Loucy (cell line): ENCODE measurements around the gene VPS26A.

ENCODE experiments used
- H2AFZ ChIP-seq: fragments of 200-600 bp; sonication (generic); 2 replicates; pipeline ENCODE4 v1.6.0; 2016; ENCODE audit warnings: antibody characterized with exemption, mild to moderate bottlenecking, low read length, moderate library complexity
- H3F3A ChIP-seq: fragments of 200-600 bp; 2 replicates; pipeline ENCODE4 v1.6.0; 2016; ENCODE audit warnings: antibody characterized with exemption, low read depth, mild to moderate bottlenecking
- H3K27me3 ChIP-seq: fragments of 200-600 bp; sonication (generic); 2 replicates; pipeline ENCODE4 v1.6.1; 2014; ENCODE audit warnings: low read length, mild to moderate bottlenecking; ENCODE audit not compliant: insufficient read depth, poor library complexity, severe bottlenecking
- H3K36me3 ChIP-seq: fragments of 200-600 bp; sonication (generic); 2 replicates; pipeline ENCODE4 v1.6.1; 2016; ENCODE audit warnings: low read length; ENCODE audit not compliant: insufficient read depth
- H3K4me1 ChIP-seq: fragments of 200-600 bp; sonication (generic); 2 replicates; pipeline ENCODE4 v1.5.1; 2014; ENCODE audit warnings: low read length, mild to moderate bottlenecking; ENCODE audit not compliant: insufficient read depth, poor library complexity, severe bottlenecking
- H3K4me2 ChIP-seq: fragments of 200-600 bp; sonication (generic); 2 replicates; pipeline ENCODE4 v1.6.0; 2014; ENCODE audit warnings: antibody characterized with exemption, low read length, low read depth, mild to moderate bottlenecking; ENCODE audit not compliant: poor library complexity, severe bottlenecking
- H3K4me3 ChIP-seq: fragments of 200-600 bp; sonication (generic); 2 replicates; pipeline ENCODE4 v1.5.1; 2014; ENCODE audit warnings: low read length, mild to moderate bottlenecking, mixed read lengths; ENCODE audit not compliant: poor library complexity, severe bottlenecking
- H3K79me2 ChIP-seq: fragments of 200-600 bp; sonication (generic); 2 replicates; pipeline ENCODE4 v1.6.1; 2014; ENCODE audit warnings: low read length; ENCODE audit not compliant: insufficient read depth
- H3K9ac ChIP-seq: fragments of 200-600 bp; sonication (generic); 2 replicates; pipeline ENCODE4 v1.6.0; 2014; ENCODE audit warnings: mild to moderate bottlenecking, low read depth, low read length, moderate library complexity; ENCODE audit not compliant: poor library complexity, severe bottlenecking
- H3K9me2 ChIP-seq: fragments of 200-600 bp; sonication (generic); replicated peaks from 2 replicates; pipeline ENCODE4 v1.6.1; 2016; ENCODE audit warnings: low read depth, low read length, mixed read lengths
- H3K9me3 ChIP-seq: fragments of 200-600 bp; sonication (generic); 2 replicates; pipeline ENCODE4 v1.6.1; 2014; ENCODE audit warnings: mild to moderate bottlenecking, antibody characterized with exemption, low read length, low read depth; ENCODE audit not compliant: insufficient read depth
- H4K20me1 ChIP-seq: fragments of 200-600 bp; sonication (generic); 2 replicates; pipeline ENCODE4 v1.6.0; 2014; ENCODE audit warnings: antibody characterized with exemption, low read length, mild to moderate bottlenecking; ENCODE audit not compliant: insufficient read depth, poor library complexity, severe bottlenecking
- EZH2phosphoT487 ChIP-seq: fragments of 200-600 bp; IDR thresholded peaks from 2 replicates; pipeline ENCODE4 v1.6.1; 2018; ENCODE audit warnings: antibody characterized with exemption, mild to moderate bottlenecking, moderate library complexity, borderline replicate concordance
- TF ChIP-seq, protein P1 (sequence below): fragments of 200-600 bp; sonication (generic); conservative IDR thresholded peaks from 2 replicates; pipeline ENCODE4 v1.5.1; 2014; ENCODE audit warnings: mild to moderate bottlenecking, antibody characterized with exemption, low read length

The VPS26A gene

DNA sequence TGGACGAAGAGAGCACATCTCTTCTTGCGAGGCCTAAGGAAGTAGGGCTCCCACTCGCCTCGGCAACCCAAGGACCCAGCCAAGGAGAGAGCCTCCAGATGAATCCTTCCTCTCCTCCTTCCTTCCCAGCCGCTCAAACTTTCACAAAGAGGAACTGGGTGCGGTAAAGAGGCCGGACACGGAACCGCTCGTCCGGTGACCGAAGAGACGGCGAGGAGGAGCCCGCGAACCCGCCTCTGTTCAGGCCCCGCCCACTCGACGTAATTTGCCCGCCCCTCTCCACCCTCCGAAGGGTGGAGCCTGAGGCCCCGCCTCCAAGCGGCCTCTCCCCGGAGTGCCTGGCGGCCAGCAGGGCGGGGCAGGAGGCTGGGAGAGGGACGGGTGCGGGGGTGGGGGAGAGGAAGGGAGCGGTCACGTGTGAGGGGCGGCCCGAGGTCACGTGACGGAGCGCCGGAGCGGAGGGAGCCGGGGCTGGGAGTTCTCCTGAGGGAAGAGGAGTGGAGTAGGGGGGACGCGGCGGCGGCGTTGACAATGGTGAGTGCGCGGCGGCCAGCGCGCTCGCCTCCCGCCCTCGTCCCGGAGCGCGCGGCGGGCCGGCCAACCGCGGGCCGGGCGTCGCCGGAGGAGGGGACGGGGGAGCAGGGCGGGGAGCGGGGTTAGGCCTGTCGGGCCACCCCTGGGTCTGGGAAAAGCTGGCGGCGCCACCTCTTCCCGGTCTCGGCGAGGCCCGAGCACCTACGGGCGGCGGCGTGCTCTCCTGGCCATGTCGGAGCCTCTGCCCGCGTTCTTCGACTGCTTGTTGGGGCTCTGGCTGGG, at the start of gene VPS26A:
Gene VPS26A, plus strand, starts transcription at position 432 of the 816 bp plus-strand sequence. Its CDS starts 100 bp downstream, at position 532.
- TF ChIP-seq EZH2phosphoT487 = no peak
- TF ChIP-seq, protein P1, sequence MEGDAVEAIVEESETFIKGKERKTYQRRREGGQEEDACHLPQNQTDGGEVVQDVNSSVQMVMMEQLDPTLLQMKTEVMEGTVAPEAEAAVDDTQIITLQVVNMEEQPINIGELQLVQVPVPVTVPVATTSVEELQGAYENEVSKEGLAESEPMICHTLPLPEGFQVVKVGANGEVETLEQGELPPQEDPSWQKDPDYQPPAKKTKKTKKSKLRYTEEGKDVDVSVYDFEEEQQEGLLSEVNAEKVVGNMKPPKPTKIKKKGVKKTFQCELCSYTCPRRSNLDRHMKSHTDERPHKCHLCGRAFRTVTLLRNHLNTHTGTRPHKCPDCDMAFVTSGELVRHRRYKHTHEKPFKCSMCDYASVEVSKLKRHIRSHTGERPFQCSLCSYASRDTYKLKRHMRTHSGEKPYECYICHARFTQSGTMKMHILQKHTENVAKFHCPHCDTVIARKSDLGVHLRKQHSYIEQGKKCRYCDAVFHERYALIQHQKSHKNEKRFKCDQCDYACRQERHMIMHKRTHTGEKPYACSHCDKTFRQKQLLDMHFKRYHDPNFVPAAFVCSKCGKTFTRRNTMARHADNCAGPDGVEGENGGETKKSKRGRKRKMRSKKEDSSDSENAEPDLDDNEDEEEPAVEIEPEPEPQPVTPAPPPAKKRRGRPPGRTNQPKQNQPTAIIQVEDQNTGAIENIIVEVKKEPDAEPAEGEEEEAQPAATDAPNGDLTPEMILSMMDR = no peak
- H3K27me3 ChIP-seq = no peaks in the 10 kb centered on the region
- H3K4me1 ChIP-seq = peaks cover 23% of the 10 kb centered on the region
- H2AFZ ChIP-seq = peak within 1 kb of the TSS; percentile 95
- no peaks in the 10 kb centered on the region for H3K9me2 ChIP-seq
- peak within 1 kb of the TSS; percentile 91 for H3K9ac ChIP-seq
- H4K20me1 ChIP-seq = peaks cover 22% of the 10 kb centered on the region
- H3K9me3 ChIP-seq = no peaks in the 10 kb centered on the region
- peak within 1 kb of the TSS; percentile 90 for H3K4me2 ChIP-seq
- peaks cover 47% of the 10 kb centered on the region for H3K79me2 ChIP-seq
- no peaks in the 10 kb centered on the region for H3F3A ChIP-seq
- H3K36me3 ChIP-seq = no peaks in the 10 kb centered on the region
- H3K4me3 ChIP-seq = peak within 1 kb of the TSS; percentile 91

DNA sequence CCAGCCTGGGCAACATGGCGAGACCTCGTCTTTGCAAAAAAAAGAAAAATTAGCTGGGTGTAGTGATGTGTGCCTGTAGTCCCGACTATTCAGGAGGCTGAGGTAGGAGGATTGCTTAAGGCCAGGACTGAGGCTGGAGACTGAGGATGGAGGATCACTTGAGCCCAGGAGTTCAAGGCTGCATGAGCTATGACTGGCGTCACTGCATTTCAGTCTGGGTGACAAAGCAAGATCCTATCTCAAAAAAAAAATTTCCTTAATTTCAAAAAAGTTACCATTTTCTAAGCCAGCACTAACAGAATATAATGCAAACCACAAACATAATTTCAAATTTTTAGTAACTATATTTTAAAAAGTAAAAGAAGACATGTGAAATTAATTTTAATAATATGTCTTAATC, 49.4 kb upstream of the VPS26A start:
- TF ChIP-seq, protein P1 = no peak
- TF ChIP-seq EZH2phosphoT487 = no peak
- no peaks in the 10 kb centered on the region for H4K20me1 ChIP-seq
- no peaks in the 10 kb centered on the region for H3K9me3 ChIP-seq

DNA sequence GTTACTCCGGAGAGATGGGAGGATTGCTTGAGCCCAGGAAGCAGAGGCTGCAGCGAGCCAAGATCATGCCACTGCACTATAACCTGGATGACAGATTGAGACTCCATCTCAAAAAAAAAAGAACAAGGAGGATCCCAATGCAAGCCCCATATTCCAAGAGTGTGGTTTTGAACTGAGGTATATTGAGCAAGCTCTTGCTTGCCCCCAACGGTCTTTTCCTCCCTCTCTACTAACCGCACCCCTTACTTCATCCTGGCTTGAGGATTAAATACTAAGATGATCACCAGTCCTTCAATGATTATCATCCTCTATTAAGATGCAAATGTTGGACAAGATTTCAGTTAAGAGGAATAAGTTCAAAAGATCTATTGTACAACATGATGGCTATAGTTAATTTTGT, 48.5 kb upstream of the VPS26A start:
- no peaks in the 10 kb centered on the region for H3K27me3 ChIP-seq
- no peak overlapping the region for H3K4me2 ChIP-seq
- no peak overlapping the region for H3K4me3 ChIP-seq
- H3K4me1 ChIP-seq = no peaks in the 10 kb centered on the region
- H3K9ac ChIP-seq = no peak overlapping the region
- no peak overlapping the region for H2AFZ ChIP-seq
- H3K79me2 ChIP-seq = no peaks in the 10 kb centered on the region
- H4K20me1 ChIP-seq = no peaks in the 10 kb centered on the region
- H3K36me3 ChIP-seq = no peaks in the 10 kb centered on the region
- H3K9me3 ChIP-seq = no peaks in the 10 kb centered on the region
- no peaks in the 10 kb centered on the region for H3F3A ChIP-seq
- no peaks in the 10 kb centered on the region for H3K9me2 ChIP-seq
- TF ChIP-seq EZH2phosphoT487 = no peak
- TF ChIP-seq, protein P1 = no peak

More for the DNA sequence above, 49.4 kb upstream of the VPS26A start:
- Histone ChIP-seq H3K9me2 (no peaks in the 10 kb centered on the region), H3K79me2 (no peaks in the 10 kb centered on the region), H3K9ac (no peak overlapping the region), H3F3A (no peaks in the 10 kb centered on the region), H3K36me3 (no peaks in the 10 kb centered on the region), H3K4me2 (no peak overlapping the region), H3K4me3 (no peak overlapping the region), H3K27me3 (no peaks in the 10 kb centered on the region), H3K4me1 (no peaks in the 10 kb centered on the region), H2AFZ (no peak overlapping the region)
